OCI-LY3 (cell line): ENCODE results near the gene MICALL2.

Experiments used
- EZH2phosphoT487 ChIP-seq: fragments of 200-600 bp; shearing (Covaris generic); IDR thresholded peaks from 2 replicates; pipeline ENCODE4 v1.6.1; 2018; ENCODE audit warnings: antibody characterized with exemption, mixed run types, low read depth
- TF ChIP-seq, protein P1 (sequence below): fragments of 200-600, 300-600 bp; sonication (generic); IDR thresholded peaks from 2 replicates; pipeline ENCODE4 v1.5.1; 2014; ENCODE audit warnings: antibody characterized with exemption, low read length, low read depth

DNA sequence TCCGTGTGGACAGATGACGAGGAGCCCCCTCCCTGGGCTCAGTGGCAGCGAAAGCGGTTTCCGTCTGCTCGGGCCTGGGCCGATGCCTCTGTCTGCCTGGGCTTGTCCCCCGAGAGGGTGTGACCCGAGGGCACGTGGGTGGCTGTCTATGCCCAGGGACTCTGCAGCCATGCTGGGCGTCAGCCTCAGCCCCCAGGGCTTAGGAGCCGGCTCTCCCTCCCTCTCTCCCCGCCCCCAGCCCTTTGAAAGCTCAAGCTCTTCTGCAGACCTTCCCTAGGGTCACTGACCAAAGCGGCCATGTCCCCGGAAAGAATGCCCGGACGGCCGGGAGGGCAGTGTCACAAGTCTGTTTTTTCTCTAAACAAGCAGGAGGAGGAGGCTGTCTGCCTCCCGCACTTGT lies 7.1 kb downstream of the MICALL2 start:
- TF ChIP-seq, protein P1, sequence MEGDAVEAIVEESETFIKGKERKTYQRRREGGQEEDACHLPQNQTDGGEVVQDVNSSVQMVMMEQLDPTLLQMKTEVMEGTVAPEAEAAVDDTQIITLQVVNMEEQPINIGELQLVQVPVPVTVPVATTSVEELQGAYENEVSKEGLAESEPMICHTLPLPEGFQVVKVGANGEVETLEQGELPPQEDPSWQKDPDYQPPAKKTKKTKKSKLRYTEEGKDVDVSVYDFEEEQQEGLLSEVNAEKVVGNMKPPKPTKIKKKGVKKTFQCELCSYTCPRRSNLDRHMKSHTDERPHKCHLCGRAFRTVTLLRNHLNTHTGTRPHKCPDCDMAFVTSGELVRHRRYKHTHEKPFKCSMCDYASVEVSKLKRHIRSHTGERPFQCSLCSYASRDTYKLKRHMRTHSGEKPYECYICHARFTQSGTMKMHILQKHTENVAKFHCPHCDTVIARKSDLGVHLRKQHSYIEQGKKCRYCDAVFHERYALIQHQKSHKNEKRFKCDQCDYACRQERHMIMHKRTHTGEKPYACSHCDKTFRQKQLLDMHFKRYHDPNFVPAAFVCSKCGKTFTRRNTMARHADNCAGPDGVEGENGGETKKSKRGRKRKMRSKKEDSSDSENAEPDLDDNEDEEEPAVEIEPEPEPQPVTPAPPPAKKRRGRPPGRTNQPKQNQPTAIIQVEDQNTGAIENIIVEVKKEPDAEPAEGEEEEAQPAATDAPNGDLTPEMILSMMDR, result no peak
- TF ChIP-seq EZH2phosphoT487, result no peak
